Endothelial cell of umbilical vein (primary cell): ENCODE results near the gene PER3. TPM values are rescaled to one million over a fixed set of nuclear protein-coding genes. Genes with fewer than 3 reads are reported as not detected.

Experiments
- BruUV-seq: library from RNA; stranded (reverse); fragments of 400-500 nt; replicated peaks from 2 replicates; lab custom pipeline; 2021; lab: Mats Ljungman, UMichigan
- CTCF ChIA-PET: fragments of 300-600, 350-600 bp; sonication (Branson Sonifier 250); formaldehyde crosslinking; loops from one replicate; lab custom pipeline; 2021; ENCODE audit warnings: antibody characterized with exemption, inconsistent platforms; lab: Charles Lee
- POLR2A ChIA-PET: fragments of 300-600, 350-600 bp; sonication (Branson Sonifier 250); formaldehyde crosslinking; loops from one replicate; lab custom pipeline; 2021; ENCODE audit warnings: antibody characterized with exemption, inconsistent platforms; lab: Charles Lee
- DNase-seq: peaks from one replicate; pipeline ENCODE4 v3.0.0-alpha.2; 2011; ENCODE audit warnings: low read depth, low spot score
- FAIRE-seq: peaks from 2 replicates; lab custom pipeline; 2011; peaks lifted over from hg19 to GRCh38; lab: Jason Lieb, UNC
- H2AFZ ChIP-seq: 2 replicates; pipeline ENCODE4 v1.6.0; 2012; ENCODE audit warnings: low read depth, low read length, control low read depth, inconsistent platforms
- H3K27ac ChIP-seq: 2 replicates; pipeline ENCODE4 v1.5.1; 2011; ENCODE audit warnings: low read depth, mild to moderate bottlenecking, control low read depth, low read length, moderate library complexity; ENCODE audit not compliant: insufficient read depth
- H3K27me3 ChIP-seq, 2 experiments: 2 replicates each; pipeline versions ENCODE4 v1.6.0 to v1.6.1; 2011; ENCODE audit warnings: low read length in 2 of 2, mixed read lengths in 1 of 2; ENCODE audit not compliant: control insufficient read depth in 2 of 2, insufficient read depth in 2 of 2
- H3K36me3 ChIP-seq, 2 experiments: 2 replicates in 1 of 2; 3 replicates in 1 of 2; pipeline ENCODE4 v1.5.1; 2011; ENCODE audit warnings: low read length in 2 of 2, mild to moderate bottlenecking in 1 of 2, moderate library complexity in 1 of 2; ENCODE audit not compliant: control insufficient read depth in 2 of 2, insufficient read depth in 2 of 2; ENCODE audit errors: extremely low read depth in 1 of 2
- H3K4me1 ChIP-seq: 3 replicates; pipeline ENCODE4 v1.5.1; 2011; ENCODE audit warnings: mild to moderate bottlenecking, low read length; ENCODE audit not compliant: control insufficient read depth, insufficient read depth; ENCODE audit errors: extremely low read depth
- H3K4me2 ChIP-seq: 2 replicates; pipeline ENCODE4 v1.6.1; 2011; ENCODE audit warnings: low read length, control low read depth, mixed read lengths; ENCODE audit not compliant: insufficient read depth
- H3K4me3 ChIP-seq, 3 experiments: fragments of 200-600 bp in 1 of 3; sonication (generic), shearing (Covaris generic) in 1 of 3; replicated peaks in 1 of 3; 2 replicates each; pipeline ENCODE4 v1.5.1; 2011 to 2016; ENCODE audit warnings: control low read depth in 3 of 3, low read length in 3 of 3, mild to moderate bottlenecking in 2 of 3, inconsistent platforms in 1 of 3, low read depth in 1 of 3, moderate library complexity in 1 of 3; ENCODE audit not compliant: insufficient read depth in 1 of 3
- H3K79me2 ChIP-seq: 2 replicates; pipeline ENCODE4 v1.6.0; 2012; ENCODE audit warnings: low read length, inconsistent platforms; ENCODE audit not compliant: control insufficient read depth, insufficient read depth
- H3K9ac ChIP-seq: replicated peaks from 2 replicates; pipeline ENCODE3; 2011; ENCODE audit warnings: low read length, control low read depth; ENCODE audit not compliant: insufficient read depth; ENCODE audit errors: extremely low read depth
- H3K9me1 ChIP-seq: replicated peaks from 3 replicates; pipeline ENCODE4 v1.6.0; 2011; ENCODE audit warnings: mild to moderate bottlenecking, low read length; ENCODE audit not compliant: control insufficient read depth, insufficient read depth; ENCODE audit errors: extremely low read depth
- H3K9me3 ChIP-seq: replicated peaks from 2 replicates; pipeline ENCODE4 v1.5.1; 2012; ENCODE audit warnings: low read length, inconsistent platforms; ENCODE audit not compliant: control insufficient read depth, insufficient read depth
- H4K20me1 ChIP-seq: replicated peaks from 2 replicates; pipeline ENCODE3; 2011; ENCODE audit warnings: mild to moderate bottlenecking, low read length; ENCODE audit not compliant: control insufficient read depth, insufficient read depth; ENCODE audit errors: extremely low read depth
- CTCF ChIP-seq, 2 donors: IDR thresholded peaks; 1 replicate in 1 of 2; 2 replicates in 1 of 2; pipeline ENCODE4 v1.5.1; 2011; ENCODE audit warnings: low read length in 2 of 2, mild to moderate bottlenecking in 2 of 2, moderate library complexity in 2 of 2, control low read depth in 1 of 2, inconsistent platforms in 1 of 2, low read depth in 1 of 2; ENCODE audit not compliant: insufficient read depth in 1 of 2; ENCODE audit errors: extremely low read depth in 1 of 2
- EZH2 ChIP-seq: IDR thresholded peaks from 2 replicates; pipeline ENCODE4 v1.6.1; 2012; ENCODE audit warnings: borderline replicate concordance, low read depth, mild to moderate bottlenecking, moderate library complexity, low read length, inconsistent platforms; ENCODE audit not compliant: severe bottlenecking
- FOS ChIP-seq: IDR thresholded peaks from 2 replicates; pipeline ENCODE4 v1.6.1; 2011; ENCODE audit warnings: mild to moderate bottlenecking, low read length, moderate library complexity, borderline replicate concordance; ENCODE audit not compliant: insufficient read depth
- GATA2 ChIP-seq: IDR thresholded peaks from 2 replicates; pipeline ENCODE4 v1.7.0; 2011; ENCODE audit warnings: low read depth, mild to moderate bottlenecking, moderate library complexity, mixed read lengths, low read length; ENCODE audit not compliant: insufficient read length, insufficient read depth
- JUN ChIP-seq: IDR thresholded peaks from 2 replicates; pipeline ENCODE4 v1.6.1; 2011; ENCODE audit warnings: borderline replicate concordance, low read depth; ENCODE audit not compliant: insufficient read length, insufficient read depth
- MAX ChIP-seq: IDR thresholded peaks from 2 replicates; pipeline ENCODE4 v1.6.1; 2011; ENCODE audit not compliant: insufficient read depth, insufficient read length
- MYC ChIP-seq: IDR thresholded peaks from one replicate; pipeline ENCODE4 v1.6.1; 2011; ENCODE audit warnings: mild to moderate bottlenecking, low read depth, low read length
- POLR2A ChIP-seq: IDR thresholded peaks from 2 replicates; pipeline ENCODE4 v1.6.1; 2012; ENCODE audit warnings: low read depth, mild to moderate bottlenecking, control low read depth, low read length
- POLR2AphosphoS5 ChIP-seq: IDR thresholded peaks from 2 replicates; pipeline ENCODE4 v1.6.1; 2012; ENCODE audit warnings: low read depth, mild to moderate bottlenecking, control low read depth, low read length, moderate library complexity; ENCODE audit not compliant: insufficient read depth
- dilution Hi-C: fragments of 300-500 bp; cut with MboI; formaldehyde crosslinking; loops from one replicate; pipeline ENCODE4 v1.15.0; 2019; ENCODE audit warnings: low sequenced_read_pairs; ENCODE audit not compliant: extremely low pct_ligation_motif_present
- intact Hi-C: fragments of 100-400 bp; cut with micrococcal nuclease; formaldehyde crosslinking; loops from one replicate; pipeline ENCODE4 v1.10.0; 2022
- polyA plus RNA-seq, 4 experiments: library from polyadenylated mRNA; depleted of rRNA in 3 of 4; stranded (reverse) in 3 of 4; unstranded in 1 of 4; fragments of >200 nt; gene quantifications; 2 replicates each; pipeline versions ENCODE4 v1.2.1 to v1.2.3, GENCODE V29; 2011 to 2012; ENCODE audit warnings: missing spikeins in 1 of 4
- total RNA-seq: library from RNA; stranded (reverse); gene quantifications from 2 replicates; pipeline ENCODE4 v1.2.3, GENCODE V29; 2021

The PER3 gene
- total and polyA plus RNA-seq, 2 donors (not counting 3 experiments of a cell fraction or from before 2014, with no cell fraction given) = 2.5 to 2.6 TPM

GRCh38 chr1:7785108-7785507, 1.0 kb downstream of the PER3 start:
- Histone ChIP-seq H3K4me3 (no peak overlapping the region), H3K27me3 (no peaks in the 10 kb centered on the region), H3K79me2 (no peaks in the 10 kb centered on the region), H3K9me3 (no peaks in the 10 kb centered on the region), H3K4me2 (no peak overlapping the region), H3K36me3 (peaks cover 0 to 3% of the 10 kb centered on the region in 2 experiments), H2AFZ (no peak overlapping the region), H4K20me1 (no peaks in the 10 kb centered on the region), H3K27ac (no peak overlapping the region), H3K4me1 (peaks cover 6% of the 10 kb centered on the region), H3K9ac (no peak overlapping the region), H3K9me1 (no peaks in the 10 kb centered on the region)
- no peak for DNase-seq
- dilution Hi-C loops = no loop called here
- ChIA-PET POLR2A (no interaction called here), CTCF (no interaction called here)
- no TSS peak for BruUV-seq
- intact Hi-C loops = no loop called here
- FAIRE-seq = no peak
- TF ChIP-seq GATA2 (no peak), POLR2AphosphoS5 (no peak), EZH2 (no peak), JUN (no peak), POLR2A (no peak), CTCF (IDR thresholded peaks at IDR 0.05; ENCODE audit: extremely low read depth in 1 of 2, insufficient read depth in 1 of 2, low read depth in 1 of 2, low read length in 2 of 2) (no peak), MYC (no peak), MAX (no peak), FOS (no peak)
